Coronary artery (tissue), 2 donors: Measurements from ENCODE around the gene TMX4.

Experiments
- DNase-seq: peaks from one replicate; pipeline ENCODE4 v3.0.0-alpha.2; 2017; ENCODE audit warnings: low spot score
- H3K27ac ChIP-seq, 2 donors: fragments of 200-600 bp; sonication (generic); one replicate each; pipeline ENCODE4 v1.5.1; 2016 to 2019
- H3K4me3 ChIP-seq: fragments of 200-600 bp; sonication (generic); 2 replicates; pipeline ENCODE4 v1.5.1; 2016; ENCODE audit warnings: mild to moderate bottlenecking, moderate library complexity
- TF ChIP-seq, protein P1 (sequence below): fragments of 200-600 bp; sonication (generic); IDR thresholded peaks from one replicate; pipeline ENCODE4 v1.5.1; 2019; ENCODE audit warnings: antibody characterized with exemption

TMX4 gene

DNA sequence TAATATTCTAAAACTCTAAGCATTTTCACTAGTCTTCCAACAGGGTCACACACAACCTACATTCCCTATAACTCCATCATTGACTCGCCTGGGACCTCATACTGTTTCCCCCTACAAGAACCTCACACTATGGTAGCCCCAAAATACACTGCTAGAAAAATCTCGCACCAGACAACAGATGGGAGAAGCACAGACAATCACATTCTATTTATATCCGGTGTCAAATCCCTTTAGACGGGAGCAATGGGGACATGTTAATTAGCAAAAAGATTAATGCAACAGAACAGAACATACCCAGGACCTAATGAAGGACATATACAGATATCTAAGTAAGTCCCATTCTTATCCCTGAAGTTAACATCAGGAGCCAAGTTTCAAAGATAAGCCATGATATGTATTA, 33.6 kb downstream of the TMX4 start:
- no peak overlapping the region for H3K4me3 ChIP-seq
- H3K27ac ChIP-seq: no peak overlapping the region
- TF ChIP-seq, protein P1, sequence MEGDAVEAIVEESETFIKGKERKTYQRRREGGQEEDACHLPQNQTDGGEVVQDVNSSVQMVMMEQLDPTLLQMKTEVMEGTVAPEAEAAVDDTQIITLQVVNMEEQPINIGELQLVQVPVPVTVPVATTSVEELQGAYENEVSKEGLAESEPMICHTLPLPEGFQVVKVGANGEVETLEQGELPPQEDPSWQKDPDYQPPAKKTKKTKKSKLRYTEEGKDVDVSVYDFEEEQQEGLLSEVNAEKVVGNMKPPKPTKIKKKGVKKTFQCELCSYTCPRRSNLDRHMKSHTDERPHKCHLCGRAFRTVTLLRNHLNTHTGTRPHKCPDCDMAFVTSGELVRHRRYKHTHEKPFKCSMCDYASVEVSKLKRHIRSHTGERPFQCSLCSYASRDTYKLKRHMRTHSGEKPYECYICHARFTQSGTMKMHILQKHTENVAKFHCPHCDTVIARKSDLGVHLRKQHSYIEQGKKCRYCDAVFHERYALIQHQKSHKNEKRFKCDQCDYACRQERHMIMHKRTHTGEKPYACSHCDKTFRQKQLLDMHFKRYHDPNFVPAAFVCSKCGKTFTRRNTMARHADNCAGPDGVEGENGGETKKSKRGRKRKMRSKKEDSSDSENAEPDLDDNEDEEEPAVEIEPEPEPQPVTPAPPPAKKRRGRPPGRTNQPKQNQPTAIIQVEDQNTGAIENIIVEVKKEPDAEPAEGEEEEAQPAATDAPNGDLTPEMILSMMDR: no peak
- DNase-seq: no peak

DNA sequence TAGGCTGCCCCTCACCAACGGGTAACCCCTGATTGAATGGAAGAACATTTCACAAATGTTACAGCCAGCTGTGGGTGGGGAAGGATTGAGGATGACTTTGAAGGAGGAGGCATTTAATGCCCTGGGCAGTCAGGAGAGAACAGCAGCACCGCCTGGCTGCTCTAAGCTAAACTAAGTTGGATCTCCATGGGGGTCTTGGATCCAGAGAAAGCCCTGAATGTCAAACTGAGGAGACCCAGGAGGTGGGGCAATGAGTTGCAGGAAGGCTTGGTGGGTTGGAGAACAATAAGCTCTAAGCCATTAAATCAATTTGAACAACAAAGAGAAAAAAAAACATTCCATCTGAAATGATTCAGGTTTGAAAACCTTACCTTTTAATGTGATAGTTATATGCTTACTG, 35.4 kb downstream of the TMX4 start:
- H3K4me3 ChIP-seq: no peak overlapping the region
- H3K27ac ChIP-seq: no peak overlapping the region
- no peak for DNase-seq
- TF ChIP-seq, protein P1: no peak

DNA sequence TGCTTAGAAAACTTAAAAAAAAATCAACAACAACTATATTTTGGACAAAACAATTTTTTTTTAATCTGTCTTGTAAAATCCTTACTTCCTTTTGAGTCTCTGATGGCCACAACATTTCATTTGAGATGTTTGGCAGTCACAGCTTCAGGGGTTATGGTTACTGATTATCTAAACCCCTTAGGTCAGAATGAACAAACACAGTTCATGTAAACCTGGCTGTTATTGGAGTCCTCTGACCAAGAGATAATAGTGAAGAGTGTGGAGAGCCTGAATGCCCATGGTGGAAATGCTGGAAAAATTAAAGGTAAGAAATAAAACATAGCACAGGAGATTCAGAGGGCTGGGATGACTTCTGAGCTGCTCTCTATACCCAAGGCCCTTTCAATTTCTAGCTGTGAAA, 38.2 kb downstream of the TMX4 start:
- DNase-seq: no peak
- Histone ChIP-seq H3K27ac (no peak overlapping the region), H3K4me3 (no peak overlapping the region)
- TF ChIP-seq, protein P1: no peak

DNA sequence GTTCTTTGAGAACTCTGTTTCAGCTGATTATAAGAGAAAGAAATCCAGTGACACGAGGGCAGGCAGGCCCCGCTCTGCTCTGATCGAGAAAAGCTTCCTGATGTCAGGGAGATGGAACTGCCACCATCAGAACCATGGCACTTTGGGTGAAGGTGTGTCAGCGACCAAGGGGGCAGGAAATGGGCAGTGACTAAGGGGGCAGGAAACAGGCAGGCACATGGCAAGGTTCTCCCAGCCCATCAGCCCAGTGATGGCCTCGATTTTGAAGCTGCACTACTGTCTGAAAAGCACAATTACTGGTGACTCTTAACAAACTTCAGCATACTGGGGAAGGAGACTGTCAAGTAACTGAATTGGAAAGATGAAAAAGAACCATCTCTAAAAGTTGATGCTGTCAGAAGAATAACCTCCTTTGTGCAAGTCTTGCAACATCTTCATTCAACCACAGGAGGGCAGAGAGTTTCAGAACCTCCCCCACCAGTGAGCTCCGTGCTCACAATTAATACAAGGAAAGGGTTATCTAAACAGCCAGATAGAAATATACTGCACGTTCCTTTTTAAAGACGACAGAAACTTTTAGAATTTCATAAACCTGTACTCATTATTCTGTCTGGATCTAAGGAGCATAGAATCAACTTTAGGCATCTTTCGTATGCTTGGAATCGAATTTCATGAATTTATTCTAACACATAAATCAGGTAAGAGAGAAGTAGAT, 39.1 kb downstream of the TMX4 start:
- TF ChIP-seq, protein P1: no peak

DNA sequence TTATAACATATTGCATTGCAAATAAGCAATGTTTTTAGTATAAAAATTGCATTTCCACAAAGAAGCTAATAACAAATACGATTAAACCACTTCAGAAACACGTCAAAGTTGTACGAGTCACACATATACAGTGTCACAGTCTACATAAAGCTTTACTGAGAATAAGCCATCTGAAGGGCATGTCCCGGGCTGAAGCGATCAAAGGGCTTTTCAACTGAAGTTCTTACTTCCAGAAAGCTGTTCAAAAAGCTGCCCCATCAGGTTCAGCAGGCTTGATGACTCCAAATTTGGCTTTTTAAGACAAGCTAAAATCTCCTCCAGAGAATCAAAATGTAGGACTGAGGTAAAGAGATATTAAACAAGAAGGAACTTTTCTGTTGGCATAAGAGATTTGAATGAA, 41.9 kb downstream of the TMX4 start:
- no peak for DNase-seq
- H3K27ac ChIP-seq: no peak overlapping the region
- no peak overlapping the region for H3K4me3 ChIP-seq
- TF ChIP-seq, protein P1: no peak

More for the DNA sequence above, 39.1 kb downstream of the TMX4 start:
- Histone ChIP-seq H3K27ac (no peak overlapping the region), H3K4me3 (no peak overlapping the region)
- no peak for DNase-seq

DNA sequence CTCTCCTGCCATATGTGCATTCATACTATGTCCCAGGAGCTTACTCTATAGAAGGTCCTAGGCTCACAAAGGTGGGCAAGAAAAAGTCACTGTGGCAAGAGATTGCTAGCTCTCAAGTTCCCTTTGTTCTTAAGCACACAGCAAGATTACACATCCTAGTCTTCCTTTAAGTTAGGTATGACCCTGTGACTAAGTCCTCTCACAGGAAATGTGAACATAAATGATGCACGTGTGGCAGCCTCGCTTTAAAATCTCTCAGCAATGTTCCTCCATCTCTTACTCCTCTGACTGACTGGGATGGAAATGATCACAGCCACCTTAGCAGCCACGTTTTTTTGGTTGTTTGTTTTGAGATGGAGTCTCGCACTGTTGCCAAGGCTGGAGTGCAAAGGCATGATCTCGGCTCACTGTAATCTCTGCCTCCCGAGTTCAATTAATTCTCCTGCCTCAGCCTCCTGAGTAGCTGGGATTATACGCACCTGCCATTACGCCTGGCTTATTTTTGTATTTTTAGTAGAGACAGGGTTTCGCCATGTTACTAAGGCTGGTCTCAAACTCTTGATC, 43.6 kb downstream of the TMX4 start:
- no peak for DNase-seq
- TF ChIP-seq, protein P1: no peak
- no peak overlapping the region for H3K27ac ChIP-seq
- no peak overlapping the region for H3K4me3 ChIP-seq
